T-helper 2 cell treated with Interferon-gamma antibody and Interleukin-4, amounts not matched to agents 5 μg/mL and 100 μg/mL, for 36 hours (primary cell): ENCODE results near the gene SYNE3.

Source experiments
- DNase-seq: peaks from one replicate; pipeline ENCODE4 v3.0.0; 2021; ENCODE audit warnings: low spot score
- H3K27ac Mint-ChIP-seq: one replicate; pipeline ENCODE4 v1.8.0; 2021; ENCODE audit warnings: mild to moderate bottlenecking, mixed read lengths
- H3K27me3 Mint-ChIP-seq: one replicate; pipeline ENCODE4 v1.8.0; 2021; ENCODE audit warnings: low read depth, mixed read lengths
- H3K36me3 Mint-ChIP-seq: one replicate; pipeline ENCODE4 v1.8.0; 2021; ENCODE audit warnings: low read depth, mixed read lengths
- H3K4me1 Mint-ChIP-seq: one replicate; pipeline ENCODE4 v1.8.0; 2021; ENCODE audit warnings: low read depth, mixed read lengths
- H3K4me3 Mint-ChIP-seq: one replicate; pipeline ENCODE4 v1.8.0; 2022; ENCODE audit warnings: mild to moderate bottlenecking, moderate library complexity, mixed read lengths
- H3K9me3 Mint-ChIP-seq: one replicate; pipeline ENCODE4 v1.8.0; 2021; ENCODE audit warnings: mixed read lengths

The SYNE3 gene

DNA sequence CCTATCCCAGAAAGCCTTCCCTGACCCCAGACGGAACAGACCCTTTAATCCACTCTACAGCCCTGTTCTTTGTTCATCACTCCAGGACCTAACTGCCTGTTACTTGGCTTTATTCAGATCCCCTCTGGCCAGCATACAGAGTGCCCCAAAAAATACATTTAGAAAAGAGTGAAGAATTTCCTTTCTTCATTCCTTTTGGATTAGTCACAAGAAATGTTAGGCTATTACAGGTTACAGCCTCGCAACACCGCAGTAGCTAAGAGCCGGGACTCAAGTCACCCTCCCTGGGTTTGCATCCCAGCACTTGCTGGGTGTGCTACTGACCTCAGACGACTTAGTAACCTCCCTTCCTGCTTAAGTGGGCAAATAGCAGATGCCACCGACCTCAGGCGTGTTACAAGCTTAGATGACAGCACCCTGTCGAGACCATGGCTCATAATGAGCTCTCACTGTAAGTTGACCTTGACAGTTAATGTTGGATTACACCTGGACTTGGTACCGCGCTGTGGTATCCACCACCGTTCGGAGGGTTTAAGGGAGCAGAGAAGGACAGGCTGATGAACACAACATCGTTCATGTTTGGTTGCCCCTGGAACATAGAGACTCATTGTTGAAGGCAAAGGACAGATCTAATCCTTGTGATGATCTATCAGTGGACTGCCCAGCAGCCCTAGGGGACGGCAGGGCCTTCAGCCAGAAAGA lies 31.3 kb upstream of the SYNE3 start:
- H3K9me3 Mint-ChIP-seq = no peaks in the 10 kb centered on the region
- H3K4me1 Mint-ChIP-seq = peaks cover 1% of the 10 kb centered on the region
- H3K27me3 Mint-ChIP-seq = no peaks in the 10 kb centered on the region
- H3K36me3 Mint-ChIP-seq = peaks cover 2% of the 10 kb centered on the region
- H3K27ac Mint-ChIP-seq = no peak overlapping the region
- DNase-seq = no peak
- no peak overlapping the region for H3K4me3 Mint-ChIP-seq

DNA sequence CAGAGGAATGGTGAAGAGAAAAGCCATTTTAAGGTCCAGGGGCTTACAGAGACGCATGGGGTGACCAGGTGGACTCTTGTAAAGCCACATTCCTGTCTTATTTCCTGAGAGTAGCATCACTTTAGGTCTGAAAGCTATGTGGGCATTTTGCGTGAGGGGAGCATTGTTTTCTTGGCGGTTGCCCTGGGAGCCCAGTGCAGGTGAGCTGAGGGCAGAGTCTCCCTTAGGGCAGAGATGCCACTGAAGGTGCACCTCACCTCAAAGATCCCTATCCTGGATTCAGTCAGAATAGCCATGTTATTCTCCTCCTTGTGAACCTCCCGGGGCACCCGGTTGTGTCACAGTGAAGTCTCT lies 30.8 kb upstream of the SYNE3 start:
- no peak overlapping the region for H3K4me3 Mint-ChIP-seq
- H3K27me3 Mint-ChIP-seq = no peaks in the 10 kb centered on the region
- H3K36me3 Mint-ChIP-seq = peaks cover 2% of the 10 kb centered on the region
- no peaks in the 10 kb centered on the region for H3K9me3 Mint-ChIP-seq
- H3K27ac Mint-ChIP-seq = no peak overlapping the region
- peaks cover 1% of the 10 kb centered on the region for H3K4me1 Mint-ChIP-seq
- no peak for DNase-seq

DNA sequence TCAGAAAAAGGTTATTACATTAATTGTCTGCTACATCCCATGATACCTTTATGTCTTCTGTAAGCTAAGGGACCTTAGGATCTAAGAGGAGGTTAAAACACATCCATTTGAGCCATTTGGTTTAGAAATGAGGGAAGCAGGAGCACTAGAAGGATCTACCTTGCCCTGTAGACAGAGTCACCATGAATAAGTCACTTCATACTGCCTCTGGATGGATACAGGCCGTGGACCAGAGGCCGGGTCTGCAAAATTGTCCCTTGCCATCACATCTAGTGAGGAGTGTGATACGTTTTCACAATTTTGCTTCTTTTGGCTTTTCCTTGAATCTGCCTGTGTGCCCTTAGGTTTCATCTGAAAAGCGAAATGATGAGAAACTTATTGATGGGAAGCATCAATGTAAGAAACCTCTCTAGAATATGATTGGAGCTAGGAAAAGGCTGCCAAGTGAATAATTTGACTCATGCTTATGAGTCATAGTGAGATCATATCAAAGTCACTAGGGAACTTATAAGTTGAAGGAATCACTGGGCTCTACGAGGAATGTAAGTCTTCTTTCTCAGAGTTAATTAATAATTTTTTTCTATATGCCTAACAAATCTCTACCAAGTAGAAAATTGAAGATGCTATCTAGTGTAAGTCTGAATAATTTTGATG lies 29.2 kb upstream of the SYNE3 start:
- H3K27ac Mint-ChIP-seq = no peak overlapping the region
- H3K9me3 Mint-ChIP-seq = no peaks in the 10 kb centered on the region
- peaks cover 2% of the 10 kb centered on the region for H3K36me3 Mint-ChIP-seq
- H3K27me3 Mint-ChIP-seq = no peaks in the 10 kb centered on the region
- DNase-seq = no peak
- no peak overlapping the region for H3K4me3 Mint-ChIP-seq
- H3K4me1 Mint-ChIP-seq = peaks cover 1% of the 10 kb centered on the region

- Mint-ChIP-seq H3K36me3 (peaks cover 2% of the 10 kb centered on the region), H3K27ac (no peak overlapping the region), H3K27me3 (no peaks in the 10 kb centered on the region), H3K4me3 (no peak overlapping the region), H3K9me3 (no peaks in the 10 kb centered on the region), H3K4me1 (peaks cover 3% of the 10 kb centered on the region)
- no peak for DNase-seq
Measured at GRCh38 chr14:95544588-95544987, 28.1 kb upstream of the SYNE3 start.

DNA sequence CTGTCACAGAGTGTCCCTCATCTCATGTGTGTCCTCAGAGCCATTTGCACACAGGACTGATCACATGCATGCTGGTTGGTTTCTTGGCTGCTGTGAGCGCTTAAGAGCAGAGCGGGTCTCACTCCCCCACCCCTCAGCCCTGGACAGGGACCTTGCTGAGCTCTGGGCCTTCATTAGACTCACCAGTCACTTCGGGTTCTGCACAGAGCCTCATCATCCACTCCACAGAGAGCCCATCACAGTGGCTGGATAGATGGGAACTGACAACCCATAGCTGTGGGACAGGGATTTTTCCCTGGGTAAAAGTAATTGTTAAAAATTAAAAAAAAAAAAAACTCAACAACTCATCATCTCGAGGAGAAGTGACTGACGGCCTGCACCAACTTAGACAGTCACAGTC lies 26.6 kb upstream of the SYNE3 start:
- Mint-ChIP-seq H3K9me3 (no peaks in the 10 kb centered on the region), H3K27me3 (no peaks in the 10 kb centered on the region), H3K4me1 (peaks cover 7% of the 10 kb centered on the region), H3K27ac (no peak overlapping the region), H3K36me3 (peaks cover 2% of the 10 kb centered on the region), H3K4me3 (no peak overlapping the region)
- no peak for DNase-seq

DNA sequence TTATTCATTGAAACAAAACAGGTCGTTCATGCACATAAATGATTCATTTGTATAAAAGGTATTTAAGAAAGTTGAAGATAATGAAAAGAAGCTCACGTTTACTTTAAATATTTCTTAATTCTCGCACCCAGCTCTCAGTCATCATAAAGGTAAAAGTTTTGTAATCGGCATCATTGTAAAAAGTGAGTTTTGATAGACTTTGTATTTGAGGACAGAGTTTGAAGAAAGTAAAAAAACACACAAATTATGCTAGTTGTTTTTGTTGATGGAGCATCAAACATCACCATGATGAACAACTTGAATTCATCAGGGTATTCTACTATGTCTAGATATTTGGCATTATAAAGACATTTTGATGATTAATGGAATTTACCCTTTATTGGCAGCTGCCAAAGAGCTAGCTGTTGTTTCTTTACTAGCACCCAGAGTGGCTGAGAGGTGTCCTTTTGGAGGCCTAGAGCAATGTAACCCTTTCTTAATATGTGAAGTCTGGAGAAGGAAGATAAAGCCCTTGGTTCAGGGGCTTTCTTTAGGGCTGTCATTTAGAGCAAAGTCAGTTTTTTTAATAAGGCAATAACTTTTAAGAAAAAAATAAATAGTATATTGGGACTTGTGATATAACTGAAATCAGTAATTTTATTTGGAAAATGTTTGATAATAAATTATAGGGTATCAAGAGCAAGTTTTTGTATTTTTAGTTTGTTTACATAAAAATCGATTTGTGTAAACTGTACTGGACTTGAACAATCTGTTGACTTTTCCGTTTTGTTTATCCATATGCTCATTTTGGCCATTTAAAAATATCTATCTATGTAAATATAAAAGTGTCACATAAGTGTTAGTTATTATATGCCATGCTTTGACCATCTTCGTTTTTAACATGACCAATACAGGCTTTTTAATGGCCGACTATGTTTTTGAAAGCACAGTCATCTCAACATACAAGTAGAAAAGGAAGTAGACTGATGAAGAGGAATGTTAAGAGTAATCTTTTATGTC lies 25.8 kb upstream of the SYNE3 start:
- DNase-seq = no peak
- Mint-ChIP-seq H3K36me3 (peaks cover 2% of the 10 kb centered on the region), H3K27ac (no peak overlapping the region), H3K4me1 (peaks cover 14% of the 10 kb centered on the region), H3K4me3 (no peak overlapping the region), H3K27me3 (no peaks in the 10 kb centered on the region), H3K9me3 (no peaks in the 10 kb centered on the region)

GRCh38 chr14:95541346-95541745 lies 24.9 kb upstream of the SYNE3 start:
- Mint-ChIP-seq H3K27me3 (no peaks in the 10 kb centered on the region), H3K4me1 (peaks cover 21% of the 10 kb centered on the region), H3K27ac (no peak overlapping the region), H3K9me3 (no peaks in the 10 kb centered on the region), H3K4me3 (no peak overlapping the region), H3K36me3 (peaks cover 2% of the 10 kb centered on the region)
- DNase-seq = no peak

GRCh38 chr14:95540236-95540855 lies 23.9 kb upstream of the SYNE3 start:
- Mint-ChIP-seq H3K27me3 (no peaks in the 10 kb centered on the region), H3K36me3 (peaks cover 4% of the 10 kb centered on the region), H3K4me3 (no peak overlapping the region), H3K4me1 (peaks cover 31% of the 10 kb centered on the region), H3K27ac (no peak overlapping the region), H3K9me3 (no peaks in the 10 kb centered on the region)
- no peak for DNase-seq

DNA sequence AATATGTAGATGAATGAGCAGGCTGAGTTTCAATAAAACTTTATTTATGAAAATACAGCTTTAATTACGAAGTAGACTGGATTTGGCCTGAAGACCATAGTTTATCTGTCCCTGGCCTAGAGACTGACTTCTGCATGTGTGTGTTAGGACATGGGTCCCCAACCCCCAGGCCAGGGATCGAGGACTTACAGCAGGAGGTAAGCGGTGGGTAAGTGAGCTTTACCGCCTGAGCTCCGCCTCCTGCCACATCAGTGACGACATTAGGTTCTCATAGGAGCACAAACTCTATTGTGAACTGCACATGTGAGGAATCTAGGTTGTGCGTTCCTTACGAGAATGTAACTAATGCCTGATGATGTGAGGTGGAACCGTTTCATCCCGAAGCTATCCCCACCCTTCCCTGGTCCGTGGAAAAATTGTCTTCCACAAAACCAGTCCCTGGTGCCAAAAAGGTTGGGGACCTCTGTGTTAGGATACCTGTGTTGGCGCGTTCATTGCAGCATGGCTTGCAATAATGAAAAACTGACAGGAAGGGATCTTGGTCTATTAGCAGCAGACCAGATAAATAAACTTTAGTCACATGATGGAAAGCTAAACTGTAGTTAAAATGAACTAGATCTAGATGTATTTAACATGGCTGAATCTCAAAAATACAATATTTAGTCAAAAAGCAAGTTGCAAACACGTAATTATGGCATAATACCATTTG lies 22.5 kb upstream of the SYNE3 start:
- peaks cover 4% of the 10 kb centered on the region for H3K36me3 Mint-ChIP-seq
- no peak for DNase-seq
- H3K27me3 Mint-ChIP-seq = no peaks in the 10 kb centered on the region
- H3K9me3 Mint-ChIP-seq = no peaks in the 10 kb centered on the region
- peaks cover 29% of the 10 kb centered on the region for H3K4me1 Mint-ChIP-seq
- H3K4me3 Mint-ChIP-seq = no peak overlapping the region
- no peak overlapping the region for H3K27ac Mint-ChIP-seq

DNA sequence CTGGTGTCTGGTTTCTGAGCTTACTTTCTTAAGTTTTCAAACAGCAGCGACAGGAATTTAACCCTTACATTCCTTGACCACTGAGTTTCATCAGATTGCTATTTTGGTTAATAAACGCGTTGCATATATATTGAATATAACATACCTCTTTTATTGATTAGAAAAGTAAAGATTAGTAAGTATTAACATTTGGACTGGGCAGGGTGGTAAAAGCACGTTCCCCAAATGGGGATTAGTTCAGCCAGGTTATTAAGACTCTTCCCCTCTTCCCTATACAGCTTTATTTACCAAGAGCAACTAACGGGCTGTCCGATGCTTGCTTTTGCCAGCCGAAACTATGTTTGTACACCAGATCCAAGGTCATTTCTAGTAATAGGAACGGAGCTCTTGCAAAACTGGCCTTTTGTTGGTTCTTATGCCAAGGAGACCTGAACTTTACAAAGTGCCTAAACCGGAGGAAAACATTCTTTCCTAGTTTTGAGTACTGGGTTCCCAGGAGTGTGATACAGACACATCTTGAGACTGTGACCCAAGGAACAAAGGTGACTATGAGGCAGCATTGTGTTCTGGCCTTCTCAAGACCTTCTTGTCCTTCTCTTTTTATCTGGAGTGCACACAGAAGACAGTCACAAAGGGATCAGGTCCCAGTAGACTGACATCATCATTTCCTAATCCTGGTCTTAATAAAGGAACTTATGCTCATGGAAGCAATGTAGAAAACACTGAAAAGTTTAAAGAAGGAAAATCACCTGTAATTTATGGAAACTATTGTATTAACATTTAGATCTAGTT lies 21.0 kb upstream of the SYNE3 start:
- H3K36me3 Mint-ChIP-seq = peaks cover 11% of the 10 kb centered on the region
- H3K27ac Mint-ChIP-seq = peak overlapping the region; percentile 35
- H3K27me3 Mint-ChIP-seq = no peaks in the 10 kb centered on the region
- H3K4me3 Mint-ChIP-seq = peak overlapping the region; percentile 35
- peaks cover 39% of the 10 kb centered on the region for H3K4me1 Mint-ChIP-seq
- no peak for DNase-seq
- H3K9me3 Mint-ChIP-seq = no peaks in the 10 kb centered on the region

DNA sequence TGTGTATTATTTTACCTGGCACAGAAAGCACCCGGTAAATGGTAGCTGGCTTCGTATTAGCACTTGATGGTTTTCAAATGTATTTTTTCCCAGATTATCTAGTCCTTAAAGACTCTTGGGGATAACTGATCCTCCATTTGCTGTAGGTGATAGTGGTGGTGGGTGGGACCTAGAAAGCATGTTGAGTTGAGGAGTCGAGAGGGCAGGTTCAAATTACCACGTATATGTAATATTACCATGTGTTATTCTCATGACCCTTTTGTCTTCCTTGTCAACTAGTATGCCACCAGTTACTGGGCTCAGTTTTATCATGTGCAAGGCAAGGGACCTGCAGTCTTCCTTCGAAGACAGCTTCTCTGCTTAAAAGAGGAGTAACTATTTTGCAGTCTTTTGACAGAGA lies 20.2 kb upstream of the SYNE3 start:
- peaks cover 17% of the 10 kb centered on the region for H3K36me3 Mint-ChIP-seq
- H3K4me1 Mint-ChIP-seq = peaks cover 46% of the 10 kb centered on the region
- H3K27me3 Mint-ChIP-seq = no peaks in the 10 kb centered on the region
- peak overlapping the region; percentile 32 for H3K4me3 Mint-ChIP-seq
- H3K27ac Mint-ChIP-seq = no peak overlapping the region
- DNase-seq = no peak
- H3K9me3 Mint-ChIP-seq = no peaks in the 10 kb centered on the region

GRCh38 chr14:95536036-95536593 lies 19.7 kb upstream of the SYNE3 start:
- no peaks in the 10 kb centered on the region for H3K9me3 Mint-ChIP-seq
- peaks cover 48% of the 10 kb centered on the region for H3K4me1 Mint-ChIP-seq

More at GRCh38 chr14:95536036-95536593, 19.7 kb upstream of the SYNE3 start:
- Mint-ChIP-seq H3K36me3 (peaks cover 18% of the 10 kb centered on the region), H3K27ac (peak overlapping the region; percentile 87), H3K27me3 (no peaks in the 10 kb centered on the region), H3K4me3 (peak overlapping the region; percentile 96)
- no peak for DNase-seq
